Esophagus squamous epithelium (tissue), 5 donors: Measurements from ENCODE around the gene CAPZB. TPM values are rescaled to one million over a fixed set of nuclear protein-coding genes. Genes with fewer than 3 reads are reported as not detected.

Experiments used
- DNase-seq: peaks from one replicate; lab custom pipeline; 2025; lab: John Stamatoyannopoulos, UW
- H3K27ac ChIP-seq, 4 donors: fragments of 200-600 bp; sonication (generic); one replicate each; pipeline ENCODE4 v1.5.1; 2016 to 2019; ENCODE audit warnings: mild to moderate bottlenecking in 1 of 4
- H3K27me3 ChIP-seq, 4 donors: fragments of 200-600 bp; sonication (generic); 1 replicate in 3 of 4; 2 replicates in 1 of 4; pipeline versions ENCODE4 v1.5.1 to v1.6.0; 2017 to 2021; ENCODE audit warnings: antibody characterized with exemption in 1 of 4
- H3K36me3 ChIP-seq, 3 donors: fragments of 200-600 bp; sonication (generic); one replicate each; pipeline ENCODE4 v1.5.1; 2016 to 2019
- H3K4me1 ChIP-seq, 3 donors: fragments of 200-600 bp; sonication (generic); one replicate each; pipeline ENCODE4 v1.5.1; 2017 to 2019
- H3K4me3 ChIP-seq, 4 donors: fragments of 200-600 bp; sonication (generic); 1 replicate in 3 of 4; 2 replicates in 1 of 4; pipeline ENCODE4 v1.5.1; 2016 to 2019; ENCODE audit warnings: mild to moderate bottlenecking in 2 of 4, moderate library complexity in 1 of 4
- H3K9me3 ChIP-seq, 3 donors: fragments of 200-600 bp; sonication (generic); one replicate each; pipeline ENCODE4 v1.5.1; 2016 to 2019
- POLR2A ChIP-seq, 4 donors: fragments of 450-650 bp; IDR thresholded peaks; one replicate each; pipeline ENCODE4 v1.6.1; 2017; ENCODE audit warnings: antibody characterized with exemption in 4 of 4, mild to moderate bottlenecking in 4 of 4, moderate library complexity in 3 of 4
- WGBS, 2 donors: methylation state at CpG; one replicate each; pipeline ENCODE4 v1.1.5; 2018; 5-methylcytosine and 5-hydroxymethylcytosine counted together
- intact Hi-C: fragments of 100-400 bp; cut with DNase I; formaldehyde crosslinking; loops from one replicate; pipeline ENCODE4 v1.15.0; 2022
- total RNA-seq, 4 donors: library from RNA; depleted of rRNA; stranded (reverse); fragments of >200 nt; gene quantifications; one replicate each; pipeline ENCODE4 v1.1.0, GENCODE V29; 2016
- TF ChIP-seq, protein P1 (sequence below), 6 experiments: fragments of 450-650 bp in 4 of 6; fragments of 200-600 bp in 2 of 6; sonication (generic) in 2 of 6; IDR thresholded peaks; one replicate each; pipeline ENCODE4 v1.5.1; 2016 to 2019; ENCODE audit warnings: antibody characterized with exemption in 6 of 6, mild to moderate bottlenecking in 4 of 6, moderate library complexity in 4 of 6
- donor health status: DM: yes; HTN: yes; CAD: no.

Gene CAPZB
- total RNA-seq, 4 donors from 2014 or later, result 89.4 to 146 (median 126) TPM

DNA sequence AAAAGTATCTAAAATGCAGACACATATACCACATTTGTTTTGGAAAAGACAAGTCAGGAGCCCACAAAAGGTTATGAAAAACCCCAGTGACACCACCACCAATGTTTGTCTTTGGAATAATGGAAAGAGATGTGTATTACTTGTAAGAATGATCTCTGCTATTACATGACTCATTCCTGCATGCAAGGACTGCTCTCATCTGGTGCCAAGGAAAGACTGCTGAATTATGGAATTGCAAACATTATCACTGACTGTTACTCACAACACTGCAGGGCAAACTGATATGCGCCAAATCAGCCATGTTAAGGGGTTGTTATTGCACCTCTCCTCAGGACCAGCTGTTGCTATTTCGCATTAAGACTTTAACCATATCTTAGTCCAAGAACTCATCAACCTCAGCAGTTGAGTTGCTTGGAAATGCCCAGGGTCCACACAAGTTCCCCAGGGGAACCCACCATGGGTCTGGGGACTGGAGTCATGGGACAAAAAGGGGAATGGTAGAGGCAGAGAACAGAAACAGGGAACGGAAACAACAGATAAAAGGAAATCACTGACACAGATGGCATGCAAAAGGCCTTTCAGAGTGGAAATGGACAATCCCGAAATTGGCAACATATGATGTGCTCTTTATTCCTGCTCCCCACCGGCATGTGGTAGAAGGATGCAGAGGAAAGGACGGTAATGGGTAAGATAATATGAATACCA is 34.4 kb downstream of the CAPZB start:
- Histone ChIP-seq H3K9me3 (no peaks in the 10 kb centered on the region), H3K4me3 (peak overlapping the region in 1 of 4 donors; percentile 7), H3K36me3 (peaks cover 0 to 15% (median 0%) of the 10 kb centered on the region in 3 donors), H3K4me1 (peaks cover 70 to 98% (median 87%) of the 10 kb centered on the region in 3 donors), H3K27ac (peak overlapping the region; percentile 54 to 92 (median 88)), H3K27me3 (no peaks in the 10 kb centered on the region)
- no peak for DNase-seq
- TF ChIP-seq, protein P1, sequence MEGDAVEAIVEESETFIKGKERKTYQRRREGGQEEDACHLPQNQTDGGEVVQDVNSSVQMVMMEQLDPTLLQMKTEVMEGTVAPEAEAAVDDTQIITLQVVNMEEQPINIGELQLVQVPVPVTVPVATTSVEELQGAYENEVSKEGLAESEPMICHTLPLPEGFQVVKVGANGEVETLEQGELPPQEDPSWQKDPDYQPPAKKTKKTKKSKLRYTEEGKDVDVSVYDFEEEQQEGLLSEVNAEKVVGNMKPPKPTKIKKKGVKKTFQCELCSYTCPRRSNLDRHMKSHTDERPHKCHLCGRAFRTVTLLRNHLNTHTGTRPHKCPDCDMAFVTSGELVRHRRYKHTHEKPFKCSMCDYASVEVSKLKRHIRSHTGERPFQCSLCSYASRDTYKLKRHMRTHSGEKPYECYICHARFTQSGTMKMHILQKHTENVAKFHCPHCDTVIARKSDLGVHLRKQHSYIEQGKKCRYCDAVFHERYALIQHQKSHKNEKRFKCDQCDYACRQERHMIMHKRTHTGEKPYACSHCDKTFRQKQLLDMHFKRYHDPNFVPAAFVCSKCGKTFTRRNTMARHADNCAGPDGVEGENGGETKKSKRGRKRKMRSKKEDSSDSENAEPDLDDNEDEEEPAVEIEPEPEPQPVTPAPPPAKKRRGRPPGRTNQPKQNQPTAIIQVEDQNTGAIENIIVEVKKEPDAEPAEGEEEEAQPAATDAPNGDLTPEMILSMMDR (IDR thresholded peaks at IDR 0.05), result no peak
- TF ChIP-seq POLR2A (IDR thresholded peaks at IDR 0.05), result no peak
- WGBS, 2 donors, result 20 to 37% methylated on average over 6 of the region's 6 CpGs
- intact Hi-C loops, result no loop called here

DNA sequence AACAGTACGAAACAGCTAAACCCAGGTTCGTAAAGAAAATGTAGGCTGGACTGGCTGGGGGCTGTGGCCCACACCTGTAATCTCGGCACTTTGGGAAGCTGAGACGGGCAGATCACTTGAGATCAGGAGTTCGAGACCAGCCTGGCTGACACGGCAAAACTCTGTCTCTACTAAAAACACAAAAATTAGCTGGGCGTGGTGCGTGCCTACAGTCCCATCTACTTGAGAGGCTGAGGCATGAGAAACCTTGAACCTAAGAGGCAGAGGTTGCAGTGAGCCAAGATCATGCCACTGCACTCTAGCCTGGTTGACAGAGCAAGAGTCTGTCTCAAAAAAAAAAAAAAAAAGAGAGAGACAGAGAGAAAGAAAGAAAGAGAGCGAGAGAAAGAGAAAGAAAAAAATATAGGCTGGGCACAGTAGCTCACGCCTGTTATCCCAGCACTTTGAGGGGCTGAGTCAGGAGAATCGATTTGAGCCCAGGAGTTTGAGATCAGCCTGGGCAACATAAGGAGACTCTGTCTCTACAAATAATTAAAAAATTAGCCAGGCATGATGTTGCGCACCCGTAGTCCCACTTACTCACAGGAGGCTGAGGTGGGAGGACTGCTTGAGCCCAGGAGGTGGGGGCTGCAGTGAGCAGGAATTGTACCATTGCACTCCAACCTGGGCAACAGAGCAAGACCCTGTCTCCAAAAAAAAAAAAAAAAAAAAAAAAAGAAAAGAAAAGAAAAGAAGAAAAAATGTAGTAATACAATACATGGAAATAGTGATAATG is 35.7 kb downstream of the CAPZB start:
- Histone ChIP-seq H3K27ac (peak overlapping the region; percentile 32 to 92 (median 87)), H3K4me3 (peak overlapping the region in 1 of 4 donors; percentile 22), H3K4me1 (peaks cover 59 to 98% (median 81%) of the 10 kb centered on the region in 3 donors), H3K27me3 (no peaks in the 10 kb centered on the region), H3K9me3 (no peaks in the 10 kb centered on the region), H3K36me3 (peaks cover 0 to 15% (median 0%) of the 10 kb centered on the region in 3 donors)
- TF ChIP-seq, protein P1 (IDR thresholded peaks at IDR 0.05), result no peak
- no peak for TF ChIP-seq POLR2A (IDR thresholded peaks at IDR 0.05)
- WGBS, 2 donors, result 75 to 76% methylated on average over 11 to 13 of the region's 13 CpGs
- DNase-seq, result no peak
- intact Hi-C loops, result no loop called here

DNA sequence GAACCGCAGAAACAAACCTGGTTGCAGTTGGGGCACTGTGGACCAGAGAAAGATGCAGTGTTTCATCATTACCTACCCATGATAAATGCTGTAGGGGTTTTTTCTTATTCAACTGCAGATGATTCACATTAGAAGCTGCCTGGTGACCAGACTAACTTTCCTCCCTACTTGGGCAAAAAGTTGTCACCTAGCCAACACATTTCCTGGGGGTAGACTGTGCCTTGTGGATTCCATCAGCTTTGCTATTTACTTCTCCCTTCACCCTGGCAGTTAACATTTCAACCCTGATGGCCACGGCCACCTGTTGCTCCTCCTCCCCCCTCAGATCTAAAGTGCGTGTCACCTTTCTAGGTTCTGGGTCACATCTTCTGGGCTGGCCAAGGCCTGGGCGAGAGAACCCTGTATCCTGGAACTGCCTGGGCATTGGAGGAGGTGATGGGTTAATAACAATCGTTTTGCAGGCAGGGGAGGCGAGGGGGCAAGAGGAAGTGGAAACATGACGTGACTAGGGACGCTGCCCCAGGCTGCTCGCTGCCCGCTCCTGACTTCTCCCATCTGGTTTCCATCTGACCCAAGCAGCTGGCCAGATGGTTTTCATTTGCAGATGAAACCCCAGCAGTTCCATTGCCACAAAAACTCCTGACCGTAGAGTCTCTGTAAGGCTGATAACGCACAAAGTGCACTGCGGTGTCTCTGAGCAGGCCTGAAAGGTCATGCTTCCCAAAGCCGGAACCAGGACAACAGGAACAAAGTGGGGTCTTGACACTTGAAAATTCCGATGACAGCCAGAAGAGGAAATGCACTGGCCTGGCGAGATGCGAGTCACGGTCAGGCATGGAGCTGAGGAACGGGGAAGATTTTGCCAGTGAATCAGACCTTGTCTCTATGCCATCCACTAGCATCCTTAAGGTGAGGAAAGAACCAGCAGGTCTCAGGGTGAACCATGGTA is 36.6 kb downstream of the CAPZB start:
- no peak for DNase-seq
- no peaks in the 10 kb centered on the region for H3K9me3 ChIP-seq
- peak overlapping the region in 1 of 4 donors; percentile 22 for H3K4me3 ChIP-seq
- H3K27me3 ChIP-seq, result no peaks in the 10 kb centered on the region
- 32 to 40% methylated on average over 13 to 18 of the region's 19 CpGs for WGBS, 2 donors
- intact Hi-C loops, result no loop called here
- peak overlapping the region; percentile 32 to 92 (median 87) for H3K27ac ChIP-seq
- TF ChIP-seq, protein P1 (IDR thresholded peaks at IDR 0.05), result no peak
- TF ChIP-seq POLR2A (IDR thresholded peaks at IDR 0.05), result no peak
- H3K36me3 ChIP-seq, result peaks cover 0 to 15% (median 0%) of the 10 kb centered on the region in 3 donors
- peaks cover 51 to 98% (median 81%) of the 10 kb centered on the region in 3 donors for H3K4me1 ChIP-seq

DNA sequence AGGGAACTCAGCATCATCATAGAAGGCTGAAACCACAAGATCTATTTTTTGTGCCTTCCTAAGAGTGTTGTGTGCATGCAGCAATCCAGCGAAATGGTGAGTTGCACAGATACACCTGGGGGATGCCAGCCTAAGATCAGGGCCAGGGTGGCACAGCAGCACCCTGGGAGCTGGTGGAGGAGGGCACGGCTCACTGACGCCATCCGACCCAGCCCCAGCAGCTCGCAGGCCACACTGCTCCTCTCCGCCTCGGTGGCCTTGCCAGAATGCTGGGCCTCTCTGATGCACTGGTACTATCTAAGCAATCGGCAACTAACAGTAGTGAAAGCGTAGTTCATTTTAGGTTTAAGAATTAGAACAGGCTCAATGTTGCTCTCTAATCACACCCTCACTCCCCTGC is 37.8 kb downstream of the CAPZB start:
- no peak overlapping the region for H3K4me3 ChIP-seq
- intact Hi-C loops, result no loop called here
- H3K27ac ChIP-seq, result peak overlapping the region; percentile 32 to 92 (median 87)
- H3K27me3 ChIP-seq, result no peaks in the 10 kb centered on the region
- 52 to 80% methylated on average over 4 to 8 of the region's 9 CpGs for WGBS, 2 donors
- peaks cover 46 to 98% (median 73%) of the 10 kb centered on the region in 3 donors for H3K4me1 ChIP-seq
- DNase-seq, result no peak
- H3K36me3 ChIP-seq, result peaks cover 0 to 15% (median 0%) of the 10 kb centered on the region in 3 donors
- TF ChIP-seq, protein P1 (IDR thresholded peaks at IDR 0.05), result no peak
- TF ChIP-seq POLR2A (IDR thresholded peaks at IDR 0.05), result no peak
- H3K9me3 ChIP-seq, result no peaks in the 10 kb centered on the region
